HG03097 (cell line): ENCODE results near the gene FAR2.
"Not testable (repeated sequence)": the region's sequence is repeated elsewhere in the genome, so short reads cannot be mapped to it uniquely, and the experiment has no call there.

Experiments
- ATAC-seq: cut with Tn5 transposase; IDR thresholded peaks from one replicate; pipeline ENCODE4 v1.9.1; 2021; ENCODE audit not compliant: unreplicated experiment, low FRiP score

Gene FAR2

GRCh38 chr12:29229937-29230336 is 80.9 kb downstream of the FAR2 start:
- ATAC-seq, result no peak

DNA sequence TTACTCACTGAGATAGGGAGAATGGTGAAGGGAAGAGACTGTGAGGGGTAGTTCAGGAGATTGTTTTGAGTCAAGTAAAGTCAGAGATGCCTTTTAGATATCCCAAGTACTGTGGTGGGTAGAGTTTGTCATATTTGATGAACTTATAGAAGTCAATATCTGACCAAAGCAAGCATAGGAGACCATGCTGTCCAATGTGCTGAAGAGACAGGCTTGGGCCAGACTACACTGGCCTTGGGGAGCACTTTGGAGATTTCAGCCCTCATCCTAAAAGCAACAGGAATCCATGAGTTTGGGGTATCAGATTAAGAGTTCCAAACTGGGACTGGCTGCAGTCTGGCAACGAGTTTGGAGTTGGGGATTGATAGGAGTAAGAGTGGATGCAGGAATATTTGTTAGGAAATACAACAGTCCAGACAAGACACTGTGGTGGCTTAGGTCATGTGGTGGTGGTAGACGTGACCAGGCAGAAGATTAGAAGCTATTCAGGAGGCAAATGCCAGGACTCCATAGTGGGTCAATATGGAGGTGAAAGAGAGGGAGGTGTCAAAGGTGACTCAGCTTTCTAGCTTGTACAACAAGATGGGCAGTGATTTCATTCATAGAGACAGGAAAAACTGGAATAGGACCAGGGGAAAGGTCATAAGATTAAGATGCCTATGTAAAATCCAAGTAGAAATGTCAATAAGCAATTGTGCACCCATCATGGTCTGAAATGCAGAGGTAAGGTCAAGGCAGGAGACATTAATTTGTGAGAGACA is 81.9 kb downstream of the FAR2 start:
- ATAC-seq, result no peak

DNA sequence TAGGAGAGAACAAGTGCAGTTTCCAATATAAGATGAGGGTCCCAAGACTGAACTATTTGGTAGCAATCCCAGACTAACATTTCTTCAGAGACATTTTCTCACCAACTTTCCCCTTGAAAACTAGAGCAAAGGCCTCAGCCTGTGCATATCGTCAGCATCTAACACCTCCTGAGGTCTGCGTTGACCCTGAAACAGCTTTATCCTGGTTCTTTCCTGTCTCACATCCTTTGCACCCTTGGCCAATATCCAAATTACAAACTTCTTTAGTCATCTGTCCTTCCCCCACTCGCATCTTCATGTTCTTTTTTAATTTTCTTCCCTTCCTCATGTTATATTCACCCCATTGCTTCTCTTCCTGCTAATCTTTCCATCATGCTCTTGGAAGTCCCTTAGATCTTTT is 83.0 kb downstream of the FAR2 start:
- no peak for ATAC-seq

GRCh38 chr12:29234552-29234951 is 85.5 kb downstream of the FAR2 start:
- no peak for ATAC-seq

DNA sequence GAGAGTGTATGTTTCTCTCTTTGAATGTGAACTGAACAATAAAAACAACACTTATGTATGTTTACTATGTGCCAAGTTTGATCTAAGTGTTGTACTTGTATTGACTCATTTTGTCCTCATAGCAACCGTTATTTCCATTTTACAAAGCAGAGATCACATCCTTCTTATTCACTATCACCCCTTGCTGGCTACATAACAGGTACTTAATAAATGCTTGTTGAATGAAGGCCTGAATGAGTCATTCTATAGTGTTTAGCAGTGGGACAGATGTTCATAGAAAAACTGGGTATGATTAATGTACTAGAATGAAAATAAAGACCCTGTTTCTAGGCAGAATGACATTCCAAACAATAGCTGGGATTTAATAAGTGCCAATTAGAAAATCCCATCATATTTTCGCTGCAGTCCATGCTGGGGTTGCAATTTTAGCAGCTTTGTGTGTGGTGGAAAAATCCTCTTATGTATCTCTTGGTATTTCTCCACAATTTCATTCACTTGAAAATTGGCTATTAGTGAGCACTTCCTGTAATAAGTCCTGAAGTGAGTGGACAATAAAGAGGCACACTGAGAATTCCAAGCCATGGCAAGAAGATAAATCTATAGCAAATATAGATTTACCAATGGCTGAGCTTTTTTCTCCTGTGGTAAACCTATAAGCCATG is 86.0 kb downstream of the FAR2 start:
- no peak for ATAC-seq

DNA sequence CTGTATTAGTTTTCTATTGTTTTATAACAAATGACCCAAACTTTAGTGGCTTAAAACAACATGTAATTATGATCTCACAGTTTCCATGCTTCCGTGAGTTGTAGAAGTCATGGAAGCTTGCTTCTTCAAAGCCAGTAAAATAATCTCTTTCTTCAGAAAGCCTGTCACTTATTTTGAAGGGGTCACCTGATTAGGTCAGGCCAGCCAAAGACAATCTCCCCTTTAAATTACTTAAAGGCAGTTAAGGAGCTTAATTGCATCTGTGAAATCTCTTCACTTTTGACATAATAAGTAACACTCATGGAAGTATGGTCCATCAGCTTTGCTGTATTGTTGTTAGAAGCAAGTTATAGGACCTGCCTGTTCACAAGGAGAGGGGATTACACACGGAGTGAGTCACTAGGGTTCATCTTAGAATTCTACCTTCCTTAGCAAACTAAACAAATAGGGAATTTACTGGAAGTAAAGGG is 89.8 kb downstream of the FAR2 start:
- no peak for ATAC-seq

- ATAC-seq, result no peak
These were observed 90.3 kb downstream of the FAR2 start for GRCh38 chr12:29239336-29239735.

- ATAC-seq, result no peak
These were observed 91.4 kb downstream of the FAR2 start for GRCh38 chr12:29240441-29240840.

DNA sequence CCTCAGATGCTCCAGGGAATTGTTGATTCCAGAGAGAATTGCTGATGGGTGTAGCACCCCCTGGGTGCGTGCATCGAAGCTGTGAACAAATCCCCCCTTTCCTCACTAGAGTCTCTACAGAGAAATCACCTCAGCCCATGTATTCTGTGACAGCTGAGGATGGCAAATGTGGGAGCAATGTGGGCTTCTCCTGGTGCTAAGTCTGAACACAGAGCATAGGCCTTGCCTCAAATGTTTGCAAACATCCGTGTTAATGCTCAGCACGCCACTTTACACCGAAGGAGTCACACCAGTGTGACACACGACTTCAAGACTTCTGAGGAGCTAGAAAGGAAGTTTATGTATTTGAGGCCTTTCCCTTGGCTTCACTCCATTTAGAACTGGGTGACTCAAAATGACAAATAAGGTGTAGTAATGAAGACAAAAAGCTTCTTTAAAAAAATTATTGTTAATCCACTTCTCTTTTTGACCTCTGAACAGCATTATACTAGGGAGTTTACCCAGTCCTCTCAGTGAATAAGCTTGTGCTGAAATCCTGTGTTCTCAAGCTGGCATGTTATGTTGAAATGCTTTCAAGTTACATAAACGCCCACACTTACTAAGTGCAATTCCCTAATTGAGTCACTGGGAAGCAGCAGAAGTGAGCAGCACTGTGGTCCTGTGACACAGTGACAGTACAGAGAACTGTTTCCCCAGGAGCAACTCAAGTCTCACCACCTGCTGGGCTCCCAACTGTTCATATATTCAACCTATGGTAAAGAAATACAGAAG is 92.9 kb downstream of the FAR2 start:
- peak; percentile 81 for ATAC-seq

- ATAC-seq, result no peak
These were observed 93.9 kb downstream of the FAR2 start for GRCh38 chr12:29242921-29243431.

GRCh38 chr12:29244159-29244765 is 95.2 kb downstream of the FAR2 start:
- ATAC-seq, result no peak

- ATAC-seq, result no peak
These were observed 96.2 kb downstream of the FAR2 start for GRCh38 chr12:29245246-29245645.

DNA sequence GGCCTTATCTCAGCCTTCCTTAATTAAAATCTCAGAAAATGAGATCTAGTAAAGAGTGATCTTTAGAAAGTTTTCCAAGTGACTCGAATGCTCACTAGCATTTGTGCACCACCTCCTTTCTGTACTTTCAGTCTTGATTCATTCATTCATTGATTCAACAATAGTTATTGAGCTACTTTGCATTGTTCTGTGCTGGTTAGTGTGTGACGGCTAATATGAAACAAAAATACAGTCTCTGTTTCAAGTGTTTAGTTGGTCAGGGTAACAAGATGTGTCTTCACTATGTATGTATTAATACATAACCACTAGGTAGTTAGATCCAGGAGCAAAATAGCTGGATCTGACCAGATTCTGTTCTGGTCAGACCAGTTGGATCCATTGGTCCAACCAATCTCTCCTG is 100.9 kb downstream of the FAR2 start:
- no peak for ATAC-seq

- ATAC-seq, result no peak
These were observed 105.0 kb downstream of the FAR2 start for GRCh38 chr12:29253906-29254625.

- no peak for ATAC-seq
These were observed 106.0 kb downstream of the FAR2 start for GRCh38 chr12:29255042-29255441.

DNA sequence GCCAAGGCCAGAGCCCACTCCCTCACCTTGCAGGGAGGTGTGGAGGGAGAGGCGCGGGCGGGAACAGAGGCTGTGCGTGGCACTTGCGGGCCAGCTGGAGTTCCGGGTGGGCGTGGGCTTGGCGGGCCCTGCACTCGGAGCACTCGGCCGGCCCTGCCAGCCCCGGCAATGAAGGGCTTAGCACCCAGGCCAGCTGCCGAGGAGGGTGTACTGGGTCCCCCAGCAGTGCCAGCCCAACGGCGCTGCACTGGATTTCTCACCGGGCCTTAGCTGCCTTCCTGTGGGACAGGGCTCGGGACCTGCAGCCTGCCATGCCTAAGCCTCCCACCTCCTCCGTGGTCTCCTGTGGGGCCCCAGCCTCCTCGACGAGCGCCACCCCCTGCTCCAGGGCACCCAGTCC is 107.5 kb downstream of the FAR2 start:
- ATAC-seq, result no peak

DNA sequence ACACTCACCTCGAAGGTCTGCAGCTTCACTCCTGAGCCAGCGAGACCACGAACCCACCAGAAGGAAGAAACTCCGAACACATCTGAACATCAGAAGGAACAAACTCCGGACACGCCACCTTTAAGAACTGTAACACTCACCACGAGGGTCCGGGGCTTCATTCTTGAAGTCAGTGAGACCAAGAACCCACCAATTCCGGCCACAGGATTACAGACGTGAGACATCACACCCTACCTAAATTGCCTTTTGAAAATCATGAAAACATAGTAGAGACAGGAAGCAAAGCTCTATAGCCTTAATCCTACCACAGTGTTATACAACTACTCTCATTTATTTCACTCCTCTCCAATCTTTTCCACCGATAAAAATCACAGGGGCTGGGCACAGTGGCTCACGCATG is 108.6 kb downstream of the FAR2 start:
- not testable (repeated sequence) for ATAC-seq

DNA sequence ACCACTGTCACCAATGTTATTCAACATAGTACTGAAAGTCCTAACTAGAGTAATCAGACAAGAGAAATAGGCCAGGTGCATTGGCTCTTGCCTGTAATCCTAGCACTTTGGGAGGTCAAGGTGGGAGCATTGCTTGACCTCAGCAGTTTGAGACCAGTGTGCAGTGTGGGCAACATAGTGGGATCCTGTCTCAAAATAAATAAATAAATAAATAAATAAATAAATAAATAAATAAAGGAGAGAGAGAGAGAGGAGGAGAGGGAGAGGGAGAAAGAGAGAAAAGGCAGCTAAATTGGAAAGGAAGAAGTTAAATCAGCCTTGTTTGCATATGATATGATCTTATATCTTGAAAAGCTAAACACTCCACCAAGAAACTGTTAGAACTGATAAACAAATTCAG is 115.3 kb downstream of the FAR2 start:
- no peak for ATAC-seq

DNA sequence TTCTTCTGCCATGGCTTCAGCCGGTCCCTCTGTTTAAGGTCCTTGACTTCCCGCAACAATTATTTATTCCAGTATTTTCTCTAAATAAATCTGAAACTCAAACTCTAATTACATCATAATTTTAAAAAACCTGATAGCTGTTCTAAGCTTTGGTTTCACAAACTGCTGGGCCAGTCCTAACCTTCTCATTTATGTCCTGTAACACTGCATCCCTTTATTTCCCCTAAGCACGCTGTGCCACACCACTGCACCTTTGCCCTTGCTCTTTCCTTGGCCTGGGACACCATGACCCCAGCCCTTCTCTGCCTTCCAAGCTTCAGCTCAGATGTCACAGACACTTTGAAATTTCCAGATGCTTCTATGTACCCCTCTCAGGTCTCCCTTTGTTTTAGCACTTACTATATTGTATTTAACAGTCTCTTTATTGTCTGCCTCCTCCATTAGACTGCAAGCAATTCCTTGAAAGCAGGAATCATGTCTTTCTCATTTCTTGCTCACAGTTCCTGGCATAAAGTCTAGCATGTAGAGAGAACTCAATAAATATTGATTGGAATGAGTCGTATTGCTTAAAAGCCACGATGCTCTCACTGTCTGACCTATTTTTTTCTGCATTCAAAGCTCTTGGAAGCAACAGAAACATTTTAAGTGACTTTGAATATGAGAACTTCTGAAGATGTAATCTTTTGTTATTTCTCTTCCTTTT is 120.8 kb downstream of the FAR2 start:
- ATAC-seq, result no peak

DNA sequence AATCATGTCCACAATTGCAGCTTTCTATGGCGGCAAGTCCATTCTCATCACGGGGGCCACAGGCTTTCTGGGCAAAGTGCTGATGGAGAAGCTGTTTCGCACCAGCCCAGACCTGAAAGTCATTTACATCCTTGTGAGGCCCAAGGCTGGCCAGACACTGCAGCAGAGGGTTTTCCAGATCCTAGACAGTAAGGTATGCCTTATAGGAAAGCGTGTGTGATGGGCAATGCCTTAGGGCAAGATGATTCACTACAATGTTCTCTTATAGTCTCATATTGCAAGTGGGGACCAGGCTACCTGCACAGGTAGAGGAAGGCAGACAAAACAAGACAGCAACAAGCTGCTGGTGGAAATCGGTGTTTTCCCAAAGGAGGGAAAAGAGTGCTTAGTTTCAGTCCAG is 121.4 kb downstream of the FAR2 start:
- no peak for ATAC-seq
